Right lobe of liver (tissue), 4 donors: ENCODE measurements around the gene SMIM9.

Source experiments
- POLR2A ChIP-seq: fragments of 450-650 bp; IDR thresholded peaks from one replicate; pipeline ENCODE4 v1.6.1; 2017; ENCODE audit warnings: antibody characterized with exemption, mild to moderate bottlenecking
- TF ChIP-seq, protein P1 (sequence below), 4 donors: fragments of 200-600 bp in 3 of 4; fragments of 450-650 bp in 1 of 4; IDR thresholded peaks; one replicate each; pipeline versions ENCODE4 v1.5.1 to v1.8.0; 2016 to 2022; ENCODE audit warnings: antibody characterized with exemption in 4 of 4, mild to moderate bottlenecking in 2 of 4
- donor health status: DM: no; HTN: no; CAD: no.
- donor health status: DM: no; HTN: no; CAD: no.
- donor health status: DM: no; HTN: yes; CAD: no.

DNA sequence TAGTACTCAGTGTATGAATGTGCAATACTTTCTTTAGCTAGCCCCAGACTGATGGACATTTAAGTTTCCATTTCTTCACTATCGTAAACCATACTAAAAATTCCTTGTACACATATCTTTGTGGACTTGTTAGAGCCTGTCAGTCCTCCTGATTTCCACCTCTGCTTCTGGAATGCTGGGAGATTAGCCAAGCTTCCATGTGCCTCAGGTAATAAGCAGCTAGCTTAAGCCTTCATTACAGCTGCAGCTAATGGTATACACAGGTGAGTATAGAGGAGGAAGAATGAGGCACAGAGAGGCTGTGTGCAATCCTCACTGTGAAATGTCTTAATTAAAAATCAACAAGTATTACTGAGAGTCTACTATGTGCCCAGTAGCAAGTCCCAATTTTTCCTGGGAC, 9.8 kb downstream of the SMIM9 start:
- TF ChIP-seq, protein P1, sequence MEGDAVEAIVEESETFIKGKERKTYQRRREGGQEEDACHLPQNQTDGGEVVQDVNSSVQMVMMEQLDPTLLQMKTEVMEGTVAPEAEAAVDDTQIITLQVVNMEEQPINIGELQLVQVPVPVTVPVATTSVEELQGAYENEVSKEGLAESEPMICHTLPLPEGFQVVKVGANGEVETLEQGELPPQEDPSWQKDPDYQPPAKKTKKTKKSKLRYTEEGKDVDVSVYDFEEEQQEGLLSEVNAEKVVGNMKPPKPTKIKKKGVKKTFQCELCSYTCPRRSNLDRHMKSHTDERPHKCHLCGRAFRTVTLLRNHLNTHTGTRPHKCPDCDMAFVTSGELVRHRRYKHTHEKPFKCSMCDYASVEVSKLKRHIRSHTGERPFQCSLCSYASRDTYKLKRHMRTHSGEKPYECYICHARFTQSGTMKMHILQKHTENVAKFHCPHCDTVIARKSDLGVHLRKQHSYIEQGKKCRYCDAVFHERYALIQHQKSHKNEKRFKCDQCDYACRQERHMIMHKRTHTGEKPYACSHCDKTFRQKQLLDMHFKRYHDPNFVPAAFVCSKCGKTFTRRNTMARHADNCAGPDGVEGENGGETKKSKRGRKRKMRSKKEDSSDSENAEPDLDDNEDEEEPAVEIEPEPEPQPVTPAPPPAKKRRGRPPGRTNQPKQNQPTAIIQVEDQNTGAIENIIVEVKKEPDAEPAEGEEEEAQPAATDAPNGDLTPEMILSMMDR (IDR thresholded peaks at IDR 0.05): no peak
- no peak for TF ChIP-seq POLR2A
